Lung (tissue), 12 donors: ENCODE results near the gene GNB2. TPM values are rescaled to one million over a fixed set of nuclear protein-coding genes. Genes with fewer than 3 reads are reported as not detected.

Source experiments
- ATAC-seq: fragments of 200-7000 bp; cut with Tn5 transposase; one replicate; pipeline ENCODE4 v1.9.1; 2020; ENCODE audit warnings: moderate number of reproducible peaks; ENCODE audit not compliant: insufficient read depth, low FRiP score
- DNase-seq, 3 donors: peaks; one replicate each; pipeline ENCODE4 v3.0.0-alpha.2; 2013 to 2017
- H3K27ac ChIP-seq, 2 donors: one replicate each; pipeline ENCODE4 v1.5.1; 2013; ENCODE audit warnings: mild to moderate bottlenecking in 2 of 2, moderate library complexity in 2 of 2, control low read depth in 1 of 2, inconsistent platforms in 1 of 2, low read depth in 1 of 2, low read length in 1 of 2
- H3K27me3 ChIP-seq, 3 donors: one replicate each; pipeline ENCODE4 v1.5.1; 2013; ENCODE audit warnings: low read length in 2 of 3; ENCODE audit not compliant: control insufficient read depth in 3 of 3, insufficient read depth in 3 of 3
- H3K36me3 ChIP-seq, 4 donors: one replicate each; pipeline ENCODE4 v1.5.1; 2013; ENCODE audit warnings: low read length in 4 of 4, mild to moderate bottlenecking in 1 of 4, moderate library complexity in 1 of 4; ENCODE audit not compliant: control insufficient read depth in 4 of 4, insufficient read depth in 4 of 4
- H3K4me1 ChIP-seq, 5 donors: one replicate each; pipeline ENCODE4 v1.5.1; 2013; ENCODE audit warnings: low read length in 5 of 5, mild to moderate bottlenecking in 2 of 5, moderate library complexity in 1 of 5; ENCODE audit not compliant: control insufficient read depth in 5 of 5, insufficient read depth in 5 of 5
- H3K4me3 ChIP-seq: one replicate; pipeline ENCODE4 v1.5.1; 2013; ENCODE audit warnings: mild to moderate bottlenecking, control low read depth, moderate library complexity
- H3K9ac ChIP-seq, 2 donors: one replicate each; pipeline ENCODE4 v1.5.1; 2013; ENCODE audit warnings: low read length in 2 of 2, control low read depth in 1 of 2; ENCODE audit not compliant: insufficient read depth in 1 of 2
- H3K9me3 ChIP-seq, 4 donors: one replicate each; pipeline ENCODE4 v1.5.1; 2013; ENCODE audit warnings: low read length in 3 of 4, mild to moderate bottlenecking in 1 of 4, moderate library complexity in 1 of 4; ENCODE audit not compliant: control insufficient read depth in 4 of 4, insufficient read depth in 3 of 4
- CTCF ChIP-seq: IDR thresholded peaks from 2 replicates; pipeline ENCODE4 v1.5.1; 2012; ENCODE audit warnings: mild to moderate bottlenecking; ENCODE audit errors: control extremely low read depth, extremely low read depth
- WGBS, 2 donors: extraction: QIAGEN DNeasy Blood & Tissue Kit; methylation state at CpG; one replicate each; pipeline ENCODE4 v1.1.7; 2013; 5-methylcytosine and 5-hydroxymethylcytosine counted together
- polyA plus RNA-seq, 2 donors: library from polyadenylated mRNA; stranded (reverse); fragments of 200-250 nt; gene quantifications; one replicate each; pipeline ENCODE4 v1.2.1, GENCODE V29; 2013
- total RNA-seq, 2 donors: library from RNA; depleted of rRNA in 1 of 2; stranded (reverse); fragments of >200 nt in 1 of 2; gene quantifications; one replicate each; pipeline ENCODE4 v1.2.1, GENCODE V29; 2014 to 2021
- donor health status: control.
- donor health status: control.
- donor health status: Bipolar disorder and iron deficiency.
- donor health status: healthy.
- donor health status: DM: yes; HTN: yes; CAD: no.

Gene GNB2
- total and polyA plus RNA-seq, 4 donors: 130 to 381 (median 238) TPM

- ATAC-seq: no peak
- peak overlapping the region in 1 of 2 donors; percentile 33 for H3K27ac ChIP-seq
- H3K4me3 ChIP-seq: no peak overlapping the region
- H3K9ac ChIP-seq: no peak overlapping the region
- no peak for TF ChIP-seq CTCF
- peaks cover 0 to 4% (median 0%) of the 10 kb centered on the region in 5 donors for H3K4me1 ChIP-seq
- DNase-seq: peak in 1 of 3 donors; percentile 14
- 80 to 84% methylated on average over 29 of the region's 29 CpGs for WGBS, 2 donors
- H3K27me3 ChIP-seq: no peaks in the 10 kb centered on the region
- H3K36me3 ChIP-seq: peaks cover 19 to 92% (median 41%) of the 10 kb centered on the region in 4 donors
- H3K9me3 ChIP-seq: no peaks in the 10 kb centered on the region
Observed at GRCh38 chr7:100681491-100682227, 8.1 kb downstream of the GNB2 start.

GRCh38 chr7:100682228-100682741 lies 8.7 kb downstream of the GNB2 start:
- no peak overlapping the region for H3K27ac ChIP-seq
- H3K9me3 ChIP-seq: no peaks in the 10 kb centered on the region
- 88 to 91% methylated on average over 25 of the region's 25 CpGs for WGBS, 2 donors
- H3K27me3 ChIP-seq: no peaks in the 10 kb centered on the region
- no peak overlapping the region for H3K9ac ChIP-seq
- no peak overlapping the region for H3K4me3 ChIP-seq
- ATAC-seq: no peak
- TF ChIP-seq CTCF: no peak
- peaks cover 0 to 4% (median 0%) of the 10 kb centered on the region in 5 donors for H3K4me1 ChIP-seq
- no peak for DNase-seq
- H3K36me3 ChIP-seq: peaks cover 19 to 92% (median 37%) of the 10 kb centered on the region in 4 donors

GRCh38 chr7:100682991-100683658 lies 9.6 kb downstream of the GNB2 start:
- Histone ChIP-seq H3K9ac (no peak overlapping the region), H3K9me3 (no peaks in the 10 kb centered on the region), H3K4me3 (no peak overlapping the region), H3K27ac (no peak overlapping the region), H3K36me3 (peaks cover 15 to 92% (median 34%) of the 10 kb centered on the region in 4 donors), H3K4me1 (peaks cover 0 to 4% (median 0%) of the 10 kb centered on the region in 5 donors), H3K27me3 (no peaks in the 10 kb centered on the region)
- WGBS, 2 donors: 88 to 93% methylated on average over 28 of the region's 28 CpGs
- DNase-seq: no peak
- TF ChIP-seq CTCF: no peak
- no peak for ATAC-seq
